OCI-LY3 (cell line): ENCODE results near the gene MAP3K4.

Experiments used
- H2AFZ ChIP-seq: fragments of 200-600, 300-600 bp; shearing (Covaris generic); 2 replicates; pipeline ENCODE4 v1.6.0; 2014; ENCODE audit warnings: antibody characterized with exemption, low read depth, low read length
- H3K27ac ChIP-seq: fragments of 200-600, 300-600 bp; sonication (generic); 2 replicates; pipeline ENCODE4 v1.5.1; 2014; ENCODE audit warnings: mild to moderate bottlenecking, low read length, moderate library complexity, mixed read lengths
- H3K27me3 ChIP-seq: fragments of 200-600, 300-600 bp; sonication (generic); 2 replicates; pipeline ENCODE4 v1.6.1; 2014; ENCODE audit warnings: low read depth, low read length, mixed read lengths
- H3K36me3 ChIP-seq: fragments of 200-600, 300-600 bp; sonication (generic); replicated peaks from 2 replicates; pipeline ENCODE3; 2014; ENCODE audit warnings: low read depth, low read length, mixed read lengths
- H3K4me1 ChIP-seq: fragments of 300-600, 200-600 bp; sonication (generic); 2 replicates; pipeline ENCODE4 v1.6.1; 2014; ENCODE audit warnings: low read length, mixed read lengths
- H3K4me2 ChIP-seq: fragments of 200-600, 300-600 bp; sonication (generic); 2 replicates; pipeline ENCODE4 v1.6.1; 2014; ENCODE audit warnings: low read length, mixed read lengths
- H3K4me3 ChIP-seq: fragments of 300-600, 200-600 bp; sonication (generic); 2 replicates; pipeline ENCODE4 v1.5.1; 2014; ENCODE audit warnings: antibody characterized with exemption, mild to moderate bottlenecking, low read length, moderate library complexity
- H3K79me2 ChIP-seq: fragments of 300-600, 200-600 bp; shearing (Covaris generic); 2 replicates; pipeline ENCODE4 v1.6.1; 2014; ENCODE audit warnings: mild to moderate bottlenecking, low read length, mixed read lengths
- H3K9ac ChIP-seq: fragments of 300-600, 200-600 bp; shearing (Covaris generic); 2 replicates; pipeline ENCODE4 v1.6.0; 2014; ENCODE audit warnings: mild to moderate bottlenecking, low read length, moderate library complexity
- H3K9me3 ChIP-seq: fragments of 200-600, 300-600 bp; shearing (Covaris generic); 2 replicates; pipeline ENCODE4 v1.6.1; 2014; ENCODE audit warnings: low read length, mixed read lengths; ENCODE audit not compliant: insufficient read depth
- H4K20me1 ChIP-seq: fragments of 200-600, 300-600 bp; sonication (generic); 2 replicates; pipeline ENCODE4 v1.6.1; 2016; ENCODE audit warnings: low read length, mixed read lengths; ENCODE audit not compliant: insufficient read depth
- CTCF ChIP-seq: fragments of 200-600, 300-600 bp; sonication (generic); IDR thresholded peaks from 2 replicates; pipeline ENCODE4 v1.5.1; 2014; ENCODE audit warnings: antibody characterized with exemption, low read length, low read depth
- EZH2phosphoT487 ChIP-seq: fragments of 200-600 bp; shearing (Covaris generic); IDR thresholded peaks from 2 replicates; pipeline ENCODE4 v1.6.1; 2018; ENCODE audit warnings: antibody characterized with exemption, mixed run types, low read depth

MAP3K4 gene

GRCh38 chr6:161064915-161065314 lies 73.3 kb downstream of the MAP3K4 start:
- peaks cover 82% of the 10 kb centered on the region for H3K79me2 ChIP-seq
- no peak overlapping the region for H3K27ac ChIP-seq
- peaks cover 10% of the 10 kb centered on the region for H3K36me3 ChIP-seq
- peaks cover 24% of the 10 kb centered on the region for H3K4me1 ChIP-seq
- H4K20me1 ChIP-seq: peaks cover 66% of the 10 kb centered on the region
- H3K27me3 ChIP-seq: no peaks in the 10 kb centered on the region
- no peak overlapping the region for H3K4me2 ChIP-seq
- H3K4me3 ChIP-seq: no peak overlapping the region
- TF ChIP-seq CTCF (no peak), EZH2phosphoT487 (no peak)
- H2AFZ ChIP-seq: no peak overlapping the region
- no peak overlapping the region for H3K9ac ChIP-seq
- no peaks in the 10 kb centered on the region for H3K9me3 ChIP-seq

DNA sequence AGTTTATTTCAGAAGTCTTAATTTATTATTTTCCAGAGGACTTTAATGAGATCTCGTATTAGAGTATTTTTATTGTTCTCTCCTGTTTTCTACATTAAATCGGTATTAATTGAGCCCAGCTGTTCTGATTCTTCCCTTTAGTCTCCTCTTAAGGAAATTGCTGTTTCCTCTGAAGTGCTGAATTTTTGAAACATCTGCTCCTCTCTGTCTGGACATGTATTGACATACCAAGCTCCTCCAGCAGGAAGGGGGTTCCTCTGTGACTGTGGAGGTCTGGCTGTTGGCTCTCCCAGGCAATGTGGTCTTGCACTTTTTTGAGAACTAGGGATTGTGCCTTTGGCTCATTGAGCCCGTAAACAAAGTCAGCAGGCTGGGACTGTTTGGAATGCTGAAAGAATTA lies 74.9 kb downstream of the MAP3K4 start:
- H3K9ac ChIP-seq: no peak overlapping the region
- H3K79me2 ChIP-seq: peaks cover 74% of the 10 kb centered on the region

DNA sequence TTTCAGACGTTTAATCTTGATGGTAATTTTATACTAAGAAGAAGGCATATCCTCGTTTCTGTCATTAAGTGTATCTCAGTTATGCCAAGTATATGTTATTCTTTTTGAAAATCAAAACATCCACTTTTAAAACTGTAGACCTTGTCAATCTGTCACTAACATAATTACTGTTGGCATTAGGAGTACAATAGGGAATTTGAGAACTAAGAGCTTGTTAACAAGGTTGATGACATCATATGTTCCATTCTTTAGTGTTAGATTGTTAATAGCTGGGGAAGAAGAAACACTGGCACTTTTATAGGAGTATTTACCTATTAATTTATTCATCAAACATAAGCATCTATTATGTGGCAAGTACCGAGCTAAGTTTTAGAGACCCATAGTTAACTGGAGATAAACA lies 76.2 kb downstream of the MAP3K4 start:
- Histone ChIP-seq H3K27ac (no peak overlapping the region), H3K27me3 (no peaks in the 10 kb centered on the region), H3K4me2 (no peak overlapping the region), H3K9ac (no peak overlapping the region), H3K36me3 (no peaks in the 10 kb centered on the region), H4K20me1 (peaks cover 67% of the 10 kb centered on the region), H3K4me3 (no peak overlapping the region), H3K79me2 (peaks cover 65% of the 10 kb centered on the region), H2AFZ (no peak overlapping the region), H3K9me3 (no peaks in the 10 kb centered on the region), H3K4me1 (peaks cover 24% of the 10 kb centered on the region)
- no peak for TF ChIP-seq EZH2phosphoT487
- no peak for TF ChIP-seq CTCF

More for the DNA sequence above, 74.9 kb downstream of the MAP3K4 start:
- Histone ChIP-seq H3K27ac (no peak overlapping the region), H3K4me1 (peaks cover 24% of the 10 kb centered on the region), H3K36me3 (peaks cover 1% of the 10 kb centered on the region), H3K4me2 (no peak overlapping the region), H3K27me3 (no peaks in the 10 kb centered on the region), H3K9me3 (no peaks in the 10 kb centered on the region), H4K20me1 (peaks cover 71% of the 10 kb centered on the region), H3K4me3 (no peak overlapping the region), H2AFZ (no peak overlapping the region)
- TF ChIP-seq CTCF (no peak), EZH2phosphoT487 (no peak)

DNA sequence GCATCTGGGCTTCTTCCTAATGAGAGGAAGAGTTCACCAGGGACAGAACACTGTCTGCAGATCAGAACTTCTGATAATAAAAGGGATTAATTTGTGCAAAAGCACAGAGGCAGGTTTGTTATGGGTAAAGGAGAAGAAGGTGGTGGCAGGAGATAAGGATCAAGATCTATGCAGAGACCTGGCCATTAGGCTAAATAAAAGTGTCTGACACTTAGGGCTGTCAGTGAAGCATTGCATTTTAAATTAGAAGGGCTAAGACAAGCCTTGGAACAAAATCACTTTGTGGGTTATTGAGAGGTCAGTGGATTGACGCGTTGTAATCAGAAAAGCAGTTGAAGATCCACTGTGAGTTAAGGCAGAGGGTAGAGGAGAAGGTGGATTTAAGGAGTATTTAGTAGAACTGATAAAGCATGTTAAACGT lies 76.8 kb downstream of the MAP3K4 start:
- Histone ChIP-seq H3K4me2 (no peak overlapping the region), H3K9me3 (no peaks in the 10 kb centered on the region), H4K20me1 (peaks cover 65% of the 10 kb centered on the region), H3K4me1 (peaks cover 24% of the 10 kb centered on the region), H3K27ac (no peak overlapping the region), H3K79me2 (peaks cover 61% of the 10 kb centered on the region), H3K27me3 (no peaks in the 10 kb centered on the region), H3K9ac (no peak overlapping the region), H3K4me3 (no peak overlapping the region), H3K36me3 (no peaks in the 10 kb centered on the region), H2AFZ (no peak overlapping the region)
- TF ChIP-seq EZH2phosphoT487 (no peak), CTCF (no peak)
